Thoracic aorta (tissue), 2 donors: ENCODE results near the gene COX7B2. TPM values are rescaled to one million over a fixed set of nuclear protein-coding genes. Genes with fewer than 3 reads are reported as not detected.

Source experiments
- ATAC-seq: fragments of 150-250 bp; one replicate; pipeline ENCODE4 v1.8.0; 2017; ENCODE audit warnings: low read depth; ENCODE audit not compliant: insufficient number of reproducible peaks, low FRiP score
- DNase-seq: peaks from one replicate; pipeline ENCODE4 v3.0.0-alpha.2; 2020; ENCODE audit warnings: low spot score
- H3K27ac ChIP-seq, 2 donors: fragments of 200-600 bp; sonication (generic); 1 replicate in 1 of 2; 2 replicates in 1 of 2; pipeline ENCODE4 v1.5.1; 2016; ENCODE audit warnings: mild to moderate bottlenecking in 2 of 2, moderate library complexity in 2 of 2
- H3K27me3 ChIP-seq: fragments of 200-600 bp; sonication (generic); replicated peaks from 2 replicates; pipeline ENCODE4 v1.6.0; 2016; ENCODE audit warnings: mild to moderate bottlenecking; ENCODE audit not compliant: insufficient read depth
- H3K36me3 ChIP-seq: fragments of 200-600 bp; sonication (generic); one replicate; pipeline ENCODE4 v1.5.1; 2016
- H3K4me1 ChIP-seq, 2 donors: fragments of 200-600 bp; sonication (generic); 1 replicate in 1 of 2; 2 replicates in 1 of 2; pipeline versions ENCODE4 v1.5.1 to v1.6.0; 2016; ENCODE audit warnings: low read depth in 2 of 2, mild to moderate bottlenecking in 1 of 2; ENCODE audit not compliant: control insufficient read depth in 1 of 2
- H3K4me3 ChIP-seq: fragments of 200-600 bp; sonication (generic); 2 replicates; pipeline ENCODE4 v1.5.1; 2016; ENCODE audit warnings: mild to moderate bottlenecking
- H3K9me3 ChIP-seq: fragments of 200-600 bp; sonication (generic); 2 replicates; pipeline ENCODE4 v1.5.1; 2016
- total RNA-seq, 2 donors: library from RNA; depleted of rRNA; stranded (reverse); fragments of >200 nt; gene quantifications; one replicate each; pipeline versions ENCODE4 v1.1.0 to v1.2.3, GENCODE V29; 2016
- TF ChIP-seq, protein P1 (sequence below): fragments of 200-600 bp; sonication (generic); IDR thresholded peaks from one replicate; pipeline ENCODE4 v1.5.1; 2019; ENCODE audit warnings: antibody characterized with exemption

COX7B2 gene
- total RNA-seq, 2 donors from 2014 or later, result not detected

DNA sequence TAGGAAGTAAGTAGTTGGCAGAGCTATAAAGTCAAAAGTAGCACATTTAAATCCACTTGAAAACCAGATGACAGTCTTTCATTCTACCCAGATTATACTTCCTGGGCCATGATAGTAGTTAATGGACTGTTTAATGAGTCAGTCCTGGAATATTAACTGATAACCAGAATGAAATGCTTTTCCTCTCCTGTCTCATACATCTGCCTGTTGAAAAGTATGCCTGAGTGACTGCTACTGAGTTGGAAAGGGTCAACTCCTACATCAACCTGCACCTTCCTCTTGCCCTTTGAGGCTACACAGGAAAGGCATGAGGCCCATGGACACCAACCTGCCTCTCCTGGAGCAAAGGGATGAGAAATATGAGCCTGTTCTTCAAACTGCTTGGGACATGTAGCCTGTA lies 36.0 kb upstream of the COX7B2 start:
- DNase-seq, result no peak
- H3K27ac ChIP-seq, result no peak overlapping the region
- no peaks in the 10 kb centered on the region for H3K27me3 ChIP-seq
- ATAC-seq, result no peak
- no peaks in the 10 kb centered on the region for H3K9me3 ChIP-seq
- TF ChIP-seq, protein P1, sequence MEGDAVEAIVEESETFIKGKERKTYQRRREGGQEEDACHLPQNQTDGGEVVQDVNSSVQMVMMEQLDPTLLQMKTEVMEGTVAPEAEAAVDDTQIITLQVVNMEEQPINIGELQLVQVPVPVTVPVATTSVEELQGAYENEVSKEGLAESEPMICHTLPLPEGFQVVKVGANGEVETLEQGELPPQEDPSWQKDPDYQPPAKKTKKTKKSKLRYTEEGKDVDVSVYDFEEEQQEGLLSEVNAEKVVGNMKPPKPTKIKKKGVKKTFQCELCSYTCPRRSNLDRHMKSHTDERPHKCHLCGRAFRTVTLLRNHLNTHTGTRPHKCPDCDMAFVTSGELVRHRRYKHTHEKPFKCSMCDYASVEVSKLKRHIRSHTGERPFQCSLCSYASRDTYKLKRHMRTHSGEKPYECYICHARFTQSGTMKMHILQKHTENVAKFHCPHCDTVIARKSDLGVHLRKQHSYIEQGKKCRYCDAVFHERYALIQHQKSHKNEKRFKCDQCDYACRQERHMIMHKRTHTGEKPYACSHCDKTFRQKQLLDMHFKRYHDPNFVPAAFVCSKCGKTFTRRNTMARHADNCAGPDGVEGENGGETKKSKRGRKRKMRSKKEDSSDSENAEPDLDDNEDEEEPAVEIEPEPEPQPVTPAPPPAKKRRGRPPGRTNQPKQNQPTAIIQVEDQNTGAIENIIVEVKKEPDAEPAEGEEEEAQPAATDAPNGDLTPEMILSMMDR, result no peak
- no peaks in the 10 kb centered on the region for H3K36me3 ChIP-seq
- H3K4me1 ChIP-seq, result no peaks in the 10 kb centered on the region
- H3K4me3 ChIP-seq, result no peak overlapping the region

DNA sequence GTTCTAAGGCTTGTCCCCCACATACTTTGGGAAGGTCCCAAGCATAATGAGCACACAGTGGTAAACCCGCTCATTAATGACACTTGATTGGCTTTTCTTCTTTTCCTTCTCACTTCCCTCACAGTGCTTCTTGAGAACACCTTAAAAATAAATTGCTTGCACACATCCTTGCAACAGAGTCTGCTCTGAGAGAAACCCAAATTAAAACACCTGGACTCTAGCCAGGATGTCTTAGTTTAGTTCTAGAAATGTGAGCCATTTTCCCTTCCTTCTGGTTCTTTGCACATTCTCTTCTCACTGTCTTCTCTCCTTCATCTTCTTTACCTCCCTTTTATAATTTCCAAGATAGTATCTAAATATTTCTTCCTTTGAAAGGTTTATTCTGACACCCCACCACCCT lies 35.3 kb upstream of the COX7B2 start:
- DNase-seq (no peak), ATAC-seq (no peak)
- no peaks in the 10 kb centered on the region for H3K9me3 ChIP-seq
- no peak overlapping the region for H3K27ac ChIP-seq
- no peaks in the 10 kb centered on the region for H3K27me3 ChIP-seq
- TF ChIP-seq, protein P1, result no peak
- no peak overlapping the region for H3K4me3 ChIP-seq
- no peaks in the 10 kb centered on the region for H3K4me1 ChIP-seq
- no peaks in the 10 kb centered on the region for H3K36me3 ChIP-seq

DNA sequence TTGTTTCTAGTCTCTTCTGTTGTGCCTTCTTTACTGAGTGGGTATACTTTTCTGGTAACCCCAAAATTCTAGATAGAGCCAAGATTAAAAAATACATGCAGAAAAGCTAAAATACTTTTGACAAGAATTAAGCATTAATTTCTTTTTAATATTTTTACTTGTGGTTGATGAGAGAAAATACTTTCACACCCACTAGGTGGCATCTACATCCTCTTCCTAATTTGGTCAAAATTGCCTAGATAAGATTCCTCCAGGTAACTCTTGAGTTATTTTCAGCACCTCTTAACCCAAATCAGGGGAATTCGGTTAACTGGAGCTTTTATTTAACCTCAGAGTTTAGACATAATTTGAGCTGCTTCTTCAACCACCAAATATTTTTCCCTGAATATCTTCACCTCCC lies 28.4 kb upstream of the COX7B2 start:
- H3K27me3 ChIP-seq, result no peaks in the 10 kb centered on the region
- no peaks in the 10 kb centered on the region for H3K9me3 ChIP-seq
- no peak overlapping the region for H3K4me3 ChIP-seq
- no peaks in the 10 kb centered on the region for H3K4me1 ChIP-seq
- no peak overlapping the region for H3K27ac ChIP-seq
- no peaks in the 10 kb centered on the region for H3K36me3 ChIP-seq
- ATAC-seq, result no peak
- no peak for DNase-seq
- TF ChIP-seq, protein P1, result no peak

DNA sequence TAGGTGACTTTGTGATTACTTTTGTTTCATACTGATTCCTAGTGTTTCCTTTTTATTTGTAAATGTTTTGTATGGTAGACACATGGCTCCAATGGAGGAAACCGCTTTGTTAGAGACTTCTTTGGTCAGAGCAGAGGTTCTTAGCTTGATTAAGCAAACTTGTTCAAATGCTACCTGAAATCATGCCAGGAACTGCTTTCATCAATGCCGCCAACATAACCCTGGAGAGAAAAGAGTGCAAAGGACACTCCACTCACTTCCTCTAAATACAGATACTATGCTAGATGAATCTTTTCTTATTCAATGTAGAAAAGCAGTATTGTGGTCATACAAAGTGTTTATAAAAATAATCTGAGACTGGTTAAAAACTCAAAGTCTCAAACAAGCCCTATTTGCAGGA lies 25.7 kb upstream of the COX7B2 start:
- DNase-seq (no peak), ATAC-seq (no peak)
- Histone ChIP-seq H3K27me3 (no peaks in the 10 kb centered on the region), H3K27ac (no peak overlapping the region), H3K36me3 (no peaks in the 10 kb centered on the region), H3K9me3 (no peaks in the 10 kb centered on the region), H3K4me1 (no peaks in the 10 kb centered on the region), H3K4me3 (no peak overlapping the region)
- TF ChIP-seq, protein P1, result no peak

DNA sequence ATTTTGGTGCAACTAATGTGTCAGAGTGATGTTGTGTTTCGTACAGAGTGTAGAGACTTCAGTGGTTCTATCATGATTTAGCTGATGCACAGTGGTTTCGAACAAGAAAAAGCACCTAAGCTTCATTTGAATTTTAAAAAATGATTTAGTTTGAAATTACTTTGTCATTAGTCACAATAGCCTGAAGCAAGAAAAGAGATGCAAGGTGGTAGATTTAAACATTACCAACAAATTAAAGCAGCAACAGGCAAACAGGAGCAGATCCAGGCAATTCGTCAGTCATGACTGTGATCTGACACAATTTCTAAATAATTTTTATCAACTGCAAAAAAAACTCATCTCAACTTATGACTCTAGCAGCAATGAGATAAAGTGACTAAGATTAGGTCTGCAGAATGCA lies 24.6 kb upstream of the COX7B2 start:
- H3K4me1 ChIP-seq, result no peaks in the 10 kb centered on the region
- no peaks in the 10 kb centered on the region for H3K27me3 ChIP-seq
- H3K27ac ChIP-seq, result no peak overlapping the region
- no peaks in the 10 kb centered on the region for H3K36me3 ChIP-seq
- no peaks in the 10 kb centered on the region for H3K9me3 ChIP-seq
- ATAC-seq, result no peak
- no peak for DNase-seq
- TF ChIP-seq, protein P1, result no peak
- no peak overlapping the region for H3K4me3 ChIP-seq
